GM12874 (cell line): ENCODE results near the gene LRCH2.

ENCODE experiments used
- CTCF ChIP-seq: IDR thresholded peaks from 2 replicates; pipeline ENCODE4 v1.5.1; 2011; ENCODE audit warnings: low read depth, mild to moderate bottlenecking, control low read depth, low read length, moderate library complexity; ENCODE audit not compliant: insufficient read depth

Gene LRCH2

GRCh38 chrX:115098897-115099296 lies 135.0 kb downstream of the LRCH2 start:
- no peak for TF ChIP-seq CTCF

GRCh38 chrX:115093191-115093590 lies 140.7 kb downstream of the LRCH2 start:
- no peak for TF ChIP-seq CTCF

- TF ChIP-seq CTCF = no peak
Measured at GRCh38 chrX:115089419-115089818, 144.5 kb downstream of the LRCH2 start.

- no peak for TF ChIP-seq CTCF
Measured at GRCh38 chrX:115068896-115069295, 165.0 kb downstream of the LRCH2 start.

- TF ChIP-seq CTCF = no peak
Measured at GRCh38 chrX:115067812-115068211, 166.1 kb downstream of the LRCH2 start.

- no peak for TF ChIP-seq CTCF
Measured at GRCh38 chrX:115065304-115065703, 168.6 kb downstream of the LRCH2 start.
